Duodenal mucosa (tissue), 2 donors: ENCODE data around the gene MRPL53.
A peak's percentile ranks its signal among the peaks of the same experiment; 100 is the strongest.
"Not testable (repeated sequence)": the region's sequence is repeated elsewhere in the genome, so short reads cannot be mapped to it uniquely, and the experiment has no call there.

Experiments used
- H3K27ac ChIP-seq: one replicate; pipeline ENCODE4 v1.7.0; 2013; ENCODE audit warnings: low read depth, low read length
- H3K27me3 ChIP-seq, 2 donors: one replicate each; pipeline ENCODE4 v1.7.0; 2013; ENCODE audit warnings: low read length in 2 of 2, control low read depth in 1 of 2; ENCODE audit not compliant: insufficient read depth in 2 of 2, control insufficient read depth in 1 of 2
- H3K36me3 ChIP-seq, 2 donors: one replicate each; pipeline ENCODE4 v1.7.0; 2013; ENCODE audit warnings: low read length in 2 of 2, control low read depth in 1 of 2; ENCODE audit not compliant: insufficient read depth in 2 of 2, control insufficient read depth in 1 of 2
- H3K4me1 ChIP-seq, 2 donors: one replicate each; pipeline ENCODE4 v1.7.0; 2013; ENCODE audit warnings: low read length in 2 of 2, control low read depth in 1 of 2; ENCODE audit not compliant: insufficient read depth in 2 of 2, control insufficient read depth in 1 of 2
- H3K4me3 ChIP-seq, 2 donors: one replicate each; pipeline ENCODE4 v1.7.0; 2013; ENCODE audit warnings: low read length in 2 of 2, low read depth in 1 of 2
- H3K9ac ChIP-seq, 2 donors: one replicate each; pipeline ENCODE4 v1.7.0; 2013; ENCODE audit warnings: low read length in 2 of 2, low read depth in 1 of 2
- H3K9me3 ChIP-seq, 2 donors: one replicate each; pipeline ENCODE4 v1.7.0; 2013; ENCODE audit warnings: low read length in 2 of 2, control low read depth in 1 of 2; ENCODE audit not compliant: control insufficient read depth in 1 of 2

Gene MRPL53

GRCh38 chr2:74481431-74481830 is 9.0 kb upstream of the MRPL53 start:
- peak overlapping the region; percentile 67 to 98 for H3K9ac ChIP-seq
- H3K27me3 ChIP-seq: no peaks in the 10 kb centered on the region
- H3K4me1 ChIP-seq: peaks cover 29 to 37% of the 10 kb centered on the region in 2 donors
- no peaks in the 10 kb centered on the region for H3K9me3 ChIP-seq
- H3K36me3 ChIP-seq: peaks cover 0 to 30% of the 10 kb centered on the region in 2 donors
- H3K4me3 ChIP-seq: peak overlapping the region; percentile 92 to 96
- no peak overlapping the region for H3K27ac ChIP-seq

GRCh38 chr2:74474899-74475298 is 2.4 kb upstream of the MRPL53 start:
- Histone ChIP-seq H3K9ac (no peak overlapping the region), H3K4me1 (peaks cover 21 to 36% of the 10 kb centered on the region in 2 donors), H3K27me3 (no peaks in the 10 kb centered on the region), H3K36me3 (peaks cover 14 to 23% of the 10 kb centered on the region in 2 donors), H3K4me3 (no peak overlapping the region), H3K27ac (no peak overlapping the region), H3K9me3 (no peaks in the 10 kb centered on the region)

GRCh38 chr2:74474481-74474880 is 2.0 kb upstream of the MRPL53 start:
- no peak overlapping the region for H3K4me3 ChIP-seq
- H3K36me3 ChIP-seq: peaks cover 14 to 23% of the 10 kb centered on the region in 2 donors
- H3K27ac ChIP-seq: no peak overlapping the region
- peaks cover 19 to 33% of the 10 kb centered on the region in 2 donors for H3K4me1 ChIP-seq
- H3K27me3 ChIP-seq: no peaks in the 10 kb centered on the region
- H3K9me3 ChIP-seq: no peaks in the 10 kb centered on the region
- H3K9ac ChIP-seq: no peak overlapping the region

GRCh38 chr2:74472945-74473258 is 422 bp upstream of the MRPL53 start:
- Histone ChIP-seq H3K27me3 (no peaks in the 10 kb centered on the region), H3K9ac (peak overlapping the region; percentile 96 to 97), H3K27ac (peak overlapping the region; percentile 86), H3K4me1 (peaks cover 19 to 33% of the 10 kb centered on the region in 2 donors), H3K4me3 (peak overlapping the region; percentile 93 to 98), H3K9me3 (no peaks in the 10 kb centered on the region), H3K36me3 (peaks cover 14 to 23% of the 10 kb centered on the region in 2 donors)

- Histone ChIP-seq H3K9me3 (no peaks in the 10 kb centered on the region), H3K36me3 (peaks cover 14 to 16% of the 10 kb centered on the region in 2 donors), H3K4me3 (peak overlapping the region; percentile 93 to 98), H3K27ac (peak overlapping the region; percentile 86), H3K27me3 (no peaks in the 10 kb centered on the region), H3K9ac (peak overlapping the region; percentile 96 to 97), H3K4me1 (peaks cover 9 to 24% of the 10 kb centered on the region in 2 donors)
These were observed 981 bp downstream of the MRPL53 start for GRCh38 chr2:74471332-74472065.

GRCh38 chr2:74470742-74471141 is 1.7 kb downstream of the MRPL53 start:
- not testable (repeated sequence) for H3K27me3 ChIP-seq, H3K9ac ChIP-seq, H3K9me3 ChIP-seq, H3K4me3 ChIP-seq, H3K27ac ChIP-seq
- Histone ChIP-seq H3K36me3 (peaks cover 14 to 16% of the 10 kb centered on the region in 2 donors), H3K4me1 (peaks cover 13 to 24% of the 10 kb centered on the region in 2 donors)

GRCh38 chr2:74464406-74464805 is 8.1 kb downstream of the MRPL53 start:
- H3K9ac ChIP-seq: peak overlapping the region; percentile 84 to 94
- peaks cover 16 to 27% of the 10 kb centered on the region in 2 donors for H3K4me1 ChIP-seq
- H3K36me3 ChIP-seq: peaks cover 11 to 25% of the 10 kb centered on the region in 2 donors
- peak overlapping the region; percentile 88 to 91 for H3K4me3 ChIP-seq
- H3K9me3 ChIP-seq: no peaks in the 10 kb centered on the region
- peak overlapping the region; percentile 68 for H3K27ac ChIP-seq
- no peaks in the 10 kb centered on the region for H3K27me3 ChIP-seq

- H3K9me3 ChIP-seq: no peaks in the 10 kb centered on the region
- H3K4me1 ChIP-seq: peaks cover 22 to 34% of the 10 kb centered on the region in 2 donors
- H3K27ac ChIP-seq: no peak overlapping the region
- peak overlapping the region; percentile 30 to 53 for H3K4me3 ChIP-seq
- peaks cover 11 to 25% of the 10 kb centered on the region in 2 donors for H3K36me3 ChIP-seq
- peak overlapping the region; percentile 50 to 60 for H3K9ac ChIP-seq
- no peaks in the 10 kb centered on the region for H3K27me3 ChIP-seq
These were observed 9.7 kb downstream of the MRPL53 start for GRCh38 chr2:74462786-74463105.

GRCh38 chr2:74462054-74462785 is 10.3 kb downstream of the MRPL53 start:
- no peak overlapping the region for H3K27ac ChIP-seq
- H3K9me3 ChIP-seq: no peaks in the 10 kb centered on the region
- H3K36me3 ChIP-seq: peaks cover 11 to 25% of the 10 kb centered on the region in 2 donors
- H3K4me3 ChIP-seq: peak overlapping the region in 1 of 2 donors; percentile 53
- H3K4me1 ChIP-seq: peaks cover 22 to 35% of the 10 kb centered on the region in 2 donors
- peak overlapping the region; percentile 50 to 60 for H3K9ac ChIP-seq
- H3K27me3 ChIP-seq: no peaks in the 10 kb centered on the region
